Psoas muscle (tissue), 8 donors: ENCODE results near the gene UNC45B. TPM values are rescaled to one million over a fixed set of nuclear protein-coding genes. Genes with fewer than 3 reads are reported as not detected.
"Not testable (repeated sequence)": the region's sequence is repeated elsewhere in the genome, so short reads cannot be mapped to it uniquely, and the experiment has no call there.

Experiments used
- ATAC-seq, 4 donors: fragments of 200-7000 bp; cut with Tn5 transposase; one replicate each; pipeline ENCODE4 v1.9.1; 2020; ENCODE audit warnings: moderate library complexity in 3 of 4, mild to moderate bottlenecking in 2 of 4
- DNase-seq, 2 donors: peaks; one replicate each; pipeline ENCODE4 v3.0.0-alpha.2; 2020
- H3K27ac ChIP-seq: fragments of 200-600 bp; one replicate; pipeline ENCODE4 v1.8.0; 2022
- H3K27me3 ChIP-seq, 3 donors: fragments of 200-600 bp in 1 of 3; one replicate each; pipeline versions ENCODE4 v1.6.1 to v1.8.0; 2013 to 2022; ENCODE audit warnings: low read length in 2 of 3, mild to moderate bottlenecking in 2 of 3, moderate library complexity in 1 of 3; ENCODE audit not compliant: insufficient read depth in 3 of 3
- H3K36me3 ChIP-seq, 2 donors: fragments of 200-600 bp in 1 of 2; one replicate each; pipeline versions ENCODE4 v1.6.1 to v1.8.0; 2013 to 2022; ENCODE audit warnings: low read depth in 1 of 2, mild to moderate bottlenecking in 1 of 2, moderate library complexity in 1 of 2; ENCODE audit not compliant: insufficient read depth in 1 of 2
- H3K4me1 ChIP-seq: fragments of 200-600 bp; one replicate; pipeline ENCODE4 v1.8.0; 2022
- H3K4me3 ChIP-seq: fragments of 200-600 bp; one replicate; pipeline ENCODE4 v1.8.0; 2022; ENCODE audit warnings: mild to moderate bottlenecking
- H3K9me3 ChIP-seq: fragments of 200-600 bp; one replicate; pipeline ENCODE4 v1.8.0; 2022
- WGBS, 3 donors: extraction: QIAGEN DNeasy Blood & Tissue Kit; methylation state at CpG; one replicate each; pipeline versions ENCODE4 v1.1.6 to v1.1.7; 2013; 5-methylcytosine and 5-hydroxymethylcytosine counted together
- intact Hi-C, 2 donors: fragments of 100-400 bp; cut with DNase I; formaldehyde crosslinking; loops; one replicate each; pipeline versions ENCODE4 v1.11.0 to v1.14.2; 2022
- polyA plus RNA-seq, 3 donors: library from polyadenylated mRNA; stranded (reverse); fragments of 200-250 nt; gene quantifications; one replicate each; pipeline ENCODE4 v1.2.3, GENCODE V29; 2013
- total RNA-seq, 4 donors: library from RNA; stranded (reverse); fragmentation: NEBNext Ultra II Directional in 2 of 4; extraction: Animal tissue kit (Norgen Biotek cat#: 25700) in 2 of 4; gene quantifications; one replicate each; pipeline versions ENCODE4 v1.2.1 to v1.2.4, GENCODE V29; 2021 to 2023
- TF ChIP-seq, protein P1 (sequence below): fragments of 200-600 bp; IDR thresholded peaks from one replicate; pipeline ENCODE4 v1.8.0; 2022; ENCODE audit warnings: antibody characterized with exemption
- donor health status: healthy with polysubstance abuse.
- donor health status: DM: no; HTN: no; CAD: no; lungs with moderate emphysema.
- donor health status: Bipolar disorder and iron deficiency.
- donor health status: healthy.
- donor health status: DM: yes; HTN: yes; CAD: no.
- donor health status: DM: no; HTN: no; CAD: no.
- donor health status: DM: no; HTN: no; CAD: no.
- donor health status: DM: yes; HTN: yes; CAD: no.

The UNC45B gene
- total and polyA plus RNA-seq, 7 donors, result 6.2 to 395 (median 109) TPM

GRCh38 chr17:35171834-35172233, 24.2 kb downstream of the UNC45B start:
- no peak for ATAC-seq
- 59 to 65% (median 59%) methylated on average over 2 of the region's 2 CpGs for WGBS, 3 donors

GRCh38 chr17:35172321-35172720, 24.7 kb downstream of the UNC45B start:
- DNase-seq, H3K9me3 ChIP-seq, H3K27ac ChIP-seq, H3K4me1 ChIP-seq, ATAC-seq, H3K27me3 ChIP-seq, H3K4me3 ChIP-seq: not testable (repeated sequence)
- WGBS, 3 donors, result 69 to 76% (median 70%) methylated on average over 3 of the region's 3 CpGs
- H3K36me3 ChIP-seq, result peaks cover 5 to 98% of the 10 kb centered on the region in 2 donors
- intact Hi-C loops, result loop anchor here in 1 of 2 donors (5.0 kb wide), 1 partner anchor 360 kb away; no protein-coding TSS in a partner anchor

More at GRCh38 chr17:35171834-35172233, 24.2 kb downstream of the UNC45B start:
- Histone ChIP-seq H3K27ac (no peak overlapping the region), H3K36me3 (peaks cover 5 to 98% of the 10 kb centered on the region in 2 donors), H3K9me3 (no peaks in the 10 kb centered on the region), H3K4me3 (no peak overlapping the region), H3K27me3 (no peaks in the 10 kb centered on the region), H3K4me1 (no peaks in the 10 kb centered on the region)
- no peak for DNase-seq
- intact Hi-C loops, result loop anchor here in 1 of 2 donors (5.0 kb wide), 1 partner anchor 360 kb away; no protein-coding TSS in a partner anchor
- TF ChIP-seq, protein P1, sequence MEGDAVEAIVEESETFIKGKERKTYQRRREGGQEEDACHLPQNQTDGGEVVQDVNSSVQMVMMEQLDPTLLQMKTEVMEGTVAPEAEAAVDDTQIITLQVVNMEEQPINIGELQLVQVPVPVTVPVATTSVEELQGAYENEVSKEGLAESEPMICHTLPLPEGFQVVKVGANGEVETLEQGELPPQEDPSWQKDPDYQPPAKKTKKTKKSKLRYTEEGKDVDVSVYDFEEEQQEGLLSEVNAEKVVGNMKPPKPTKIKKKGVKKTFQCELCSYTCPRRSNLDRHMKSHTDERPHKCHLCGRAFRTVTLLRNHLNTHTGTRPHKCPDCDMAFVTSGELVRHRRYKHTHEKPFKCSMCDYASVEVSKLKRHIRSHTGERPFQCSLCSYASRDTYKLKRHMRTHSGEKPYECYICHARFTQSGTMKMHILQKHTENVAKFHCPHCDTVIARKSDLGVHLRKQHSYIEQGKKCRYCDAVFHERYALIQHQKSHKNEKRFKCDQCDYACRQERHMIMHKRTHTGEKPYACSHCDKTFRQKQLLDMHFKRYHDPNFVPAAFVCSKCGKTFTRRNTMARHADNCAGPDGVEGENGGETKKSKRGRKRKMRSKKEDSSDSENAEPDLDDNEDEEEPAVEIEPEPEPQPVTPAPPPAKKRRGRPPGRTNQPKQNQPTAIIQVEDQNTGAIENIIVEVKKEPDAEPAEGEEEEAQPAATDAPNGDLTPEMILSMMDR, result no peak

GRCh38 chr17:35174835-35175334, 27.3 kb downstream of the UNC45B start:
- H3K27me3 ChIP-seq, result no peaks in the 10 kb centered on the region
- H3K4me1 ChIP-seq, result no peaks in the 10 kb centered on the region
- H3K36me3 ChIP-seq, result peaks cover 5 to 94% of the 10 kb centered on the region in 2 donors
- DNase-seq, result no peak
- no peak overlapping the region for H3K27ac ChIP-seq
- no peaks in the 10 kb centered on the region for H3K9me3 ChIP-seq
- WGBS, 3 donors, result 78 to 94% (median 79%) methylated on average over 2 of the region's 2 CpGs
- ATAC-seq, result no peak
- TF ChIP-seq, protein P1, result no peak
- intact Hi-C loops, result loop anchor here in 1 of 2 donors (5.0 kb wide), 1 partner anchor 357 kb away; no protein-coding TSS in a partner anchor
- no peak overlapping the region for H3K4me3 ChIP-seq

DNA sequence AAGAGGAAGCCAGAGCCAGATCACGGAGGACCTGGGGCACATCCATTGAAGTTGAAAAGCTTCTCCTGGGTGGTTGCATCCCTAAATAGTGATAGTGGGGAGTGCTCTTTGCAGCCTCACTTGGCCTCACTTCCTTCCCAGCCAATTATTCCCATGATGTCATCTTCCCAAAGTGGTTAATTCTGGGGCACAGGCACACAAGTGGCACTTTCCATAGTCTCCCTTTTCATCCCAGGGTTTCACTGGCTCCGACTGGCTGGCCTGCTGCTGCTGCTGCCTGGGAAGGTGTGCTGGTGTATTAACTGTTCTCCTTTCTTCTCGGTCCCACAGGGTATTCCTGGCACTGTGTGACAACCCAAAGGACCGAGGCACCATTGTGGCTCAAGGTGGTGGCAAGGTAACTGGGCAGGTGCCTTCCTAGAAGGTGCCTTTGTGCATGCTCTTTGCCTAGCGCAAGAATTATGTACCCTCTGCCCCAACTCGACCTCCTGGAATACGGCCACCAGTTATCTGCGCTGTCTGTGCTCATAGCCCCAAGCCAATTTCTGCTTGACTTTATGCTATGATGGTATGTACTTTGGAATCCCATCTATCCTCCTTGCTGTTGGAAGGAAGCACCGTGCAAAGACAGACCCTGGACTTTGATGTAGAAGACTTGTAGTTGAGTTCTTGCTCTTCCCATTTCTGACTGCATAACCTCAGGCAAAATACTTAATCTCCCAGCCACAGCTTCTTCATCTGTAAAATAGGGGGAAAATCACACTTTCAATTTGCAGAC, 28.2 kb downstream of the UNC45B start:
- Histone ChIP-seq H3K9me3 (no peaks in the 10 kb centered on the region), H3K4me1 (no peaks in the 10 kb centered on the region), H3K27ac (no peak overlapping the region), H3K27me3 (no peaks in the 10 kb centered on the region), H3K4me3 (no peak overlapping the region), H3K36me3 (peaks cover 5 to 94% of the 10 kb centered on the region in 2 donors)
- 69 to 71% (median 69%) methylated on average over 9 of the region's 9 CpGs for WGBS, 3 donors
- intact Hi-C loops, result no loop called here
- peak in 1 of 4 donors; percentile 30 for ATAC-seq
- DNase-seq, result no peak
- TF ChIP-seq, protein P1, result no peak

DNA sequence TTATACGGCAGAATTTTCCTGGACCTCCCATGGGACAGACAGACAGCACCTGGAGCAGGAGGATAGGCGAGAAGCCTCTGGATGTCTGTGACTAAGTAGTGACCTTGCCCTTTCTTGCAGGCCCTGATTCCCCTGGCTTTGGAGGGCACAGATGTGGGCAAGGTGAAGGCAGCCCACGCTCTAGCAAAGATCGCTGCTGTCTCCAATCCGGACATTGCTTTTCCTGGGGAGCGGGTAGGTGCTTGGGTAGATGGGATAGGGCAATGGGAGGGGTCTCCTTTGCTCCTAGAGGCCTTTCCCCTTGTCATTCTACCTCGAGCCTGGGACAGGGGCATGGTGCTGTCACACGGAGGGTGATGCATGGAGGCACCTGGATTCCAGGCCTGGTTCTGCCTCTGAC, 29.3 kb downstream of the UNC45B start:
- no peak for ATAC-seq
- Histone ChIP-seq H3K27me3 (no peaks in the 10 kb centered on the region), H3K9me3 (no peaks in the 10 kb centered on the region), H3K4me3 (no peak overlapping the region), H3K27ac (no peak overlapping the region), H3K36me3 (peaks cover 5 to 94% of the 10 kb centered on the region in 2 donors), H3K4me1 (no peaks in the 10 kb centered on the region)
- intact Hi-C loops, result no loop called here
- 64 to 69% (median 68%) methylated on average over 8 of the region's 8 CpGs for WGBS, 3 donors
- no peak for DNase-seq
- TF ChIP-seq, protein P1, result no peak

DNA sequence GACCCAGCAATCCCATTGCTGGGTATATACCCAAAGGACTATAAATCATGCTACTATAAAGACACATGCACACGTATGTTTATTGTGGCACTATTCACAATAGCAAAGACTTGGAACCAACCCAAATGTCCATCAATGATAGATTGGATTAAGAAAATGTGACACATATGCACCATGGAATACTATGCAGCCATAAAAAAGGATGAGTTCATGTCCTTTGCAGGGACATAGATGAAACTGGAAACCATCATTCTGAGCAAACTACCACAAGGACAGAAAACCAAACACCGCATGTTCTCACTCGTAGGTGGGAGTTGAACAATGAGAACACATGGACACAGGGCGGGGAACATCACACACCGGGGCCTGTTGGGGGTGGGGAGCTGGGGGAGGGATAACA, 31.8 kb downstream of the UNC45B start:
- H3K27ac ChIP-seq, intact Hi-C loops, H3K4me3 ChIP-seq, H3K27me3 ChIP-seq, H3K4me1 ChIP-seq, H3K9me3 ChIP-seq, DNase-seq, ATAC-seq: not testable (repeated sequence)
- H3K36me3 ChIP-seq, result peaks cover 5 to 93% of the 10 kb centered on the region in 2 donors
- WGBS, 3 donors, result 92 to 98% (median 93%) methylated on average over 5 of the region's 5 CpGs
